Measurements from ENCODE around the gene AFF3.
A peak's percentile ranks its signal among the peaks of the same experiment; 100 is the strongest.

The AFF3 gene

GRCh38 chr2:99841749-99842148, 300.6 kb downstream of the AFF3 start:
- TF ChIP-seq CTCF (IDR thresholded peaks at IDR 0.05), result no peak
- no peak for TF ChIP-seq ZFX (IDR thresholded peaks at IDR 0.05; ENCODE audit: borderline replicate concordance)
- H3K27ac ChIP-seq, result no peak overlapping the region

- H3K27ac ChIP-seq, result no peak overlapping the region
- TF ChIP-seq CTCF (IDR thresholded peaks at IDR 0.05) (no peak), ZFX (IDR thresholded peaks at IDR 0.05; ENCODE audit: borderline replicate concordance) (no peak)
Observed at GRCh38 chr2:99840831-99841230, 301.6 kb downstream of the AFF3 start.

GRCh38 chr2:99836690-99837605, 305.4 kb downstream of the AFF3 start:
- no peak overlapping the region for H3K27ac ChIP-seq
- TF ChIP-seq CTCF (IDR thresholded peaks at IDR 0.05) (no peak), ZFX (IDR thresholded peaks at IDR 0.05; ENCODE audit: borderline replicate concordance) (no peak)

GRCh38 chr2:99834426-99834825, 308.0 kb downstream of the AFF3 start:
- peak overlapping the region; percentile 17; the same call in 1 of the 2 replicates for H3K27ac ChIP-seq
- no peak for TF ChIP-seq CTCF (IDR thresholded peaks at IDR 0.05)
- no peak for TF ChIP-seq ZFX (IDR thresholded peaks at IDR 0.05; ENCODE audit: borderline replicate concordance)

GRCh38 chr2:99833586-99834201, 308.7 kb downstream of the AFF3 start:
- H3K27ac ChIP-seq, result no peak overlapping the region
- no peak for TF ChIP-seq CTCF (IDR thresholded peaks at IDR 0.05)
- no peak for TF ChIP-seq ZFX (IDR thresholded peaks at IDR 0.05; ENCODE audit: borderline replicate concordance)

- H3K27ac ChIP-seq, result no peak overlapping the region
- no peak for TF ChIP-seq ZFX (IDR thresholded peaks at IDR 0.05; ENCODE audit: borderline replicate concordance)
- TF ChIP-seq CTCF (IDR thresholded peaks at IDR 0.05), result no peak
Observed at GRCh38 chr2:99832926-99833325, 309.5 kb downstream of the AFF3 start.

- TF ChIP-seq CTCF (IDR thresholded peaks at IDR 0.05) (no peak), ZFX (IDR thresholded peaks at IDR 0.05; ENCODE audit: borderline replicate concordance) (no peak)
- H3K27ac ChIP-seq, result no peak overlapping the region
Observed at GRCh38 chr2:99831772-99832171, 310.6 kb downstream of the AFF3 start.

Data from 22Rv1 (cell line).